IMR-90 (cell line): ENCODE measurements around the gene ARSA. TPM values are rescaled to one million over a fixed set of nuclear protein-coding genes. Genes with fewer than 3 reads are reported as not detected.

Source experiments
- ATAC-seq: fragments of 200-7000 bp; cut with Tn5 transposase; 2 replicates; pipeline ENCODE4 v1.9.1; 2020; ENCODE audit warnings: low read depth, mild to moderate bottlenecking, moderate library complexity
- BruUV-seq: library from RNA; stranded (reverse); fragments of 400-500 nt; replicated peaks from 2 replicates; lab custom pipeline; 2021; lab: Mats Ljungman, UMichigan
- CTCF ChIA-PET: fragments of 300-600 bp; formaldehyde crosslinking; extraction: SDS; loops from one replicate; lab custom pipeline; 2021; ENCODE audit warnings: antibody characterized with exemption; lab: Yijun Ruan, JAX
- POLR2A ChIA-PET: fragments of 300-600 bp; sonication (Branson Sonifier 250); formaldehyde crosslinking; loops from one replicate; lab custom pipeline; 2022; ENCODE audit warnings: antibody characterized with exemption; ENCODE audit not compliant: unreplicated experiment; lab: Charles Lee
- DNase-seq: peaks from one replicate; pipeline ENCODE4 v3.0.0; 2013
- H2AFZ ChIP-seq: replicated peaks from 2 replicates; pipeline ENCODE3; 2013; ENCODE audit warnings: low read length, mild to moderate bottlenecking; ENCODE audit not compliant: poor library complexity
- H2AK5ac ChIP-seq: 2 replicates; pipeline ENCODE4 v1.6.1; 2013; ENCODE audit warnings: low read depth, low read length, inconsistent platforms
- H2AK9ac ChIP-seq: replicated peaks from 2 replicates; pipeline ENCODE3; 2013; ENCODE audit warnings: mild to moderate bottlenecking, low read depth, low read length, moderate library complexity; ENCODE audit not compliant: poor library complexity
- H2BK120ac ChIP-seq: 2 replicates; pipeline ENCODE4 v1.6.1; 2013; ENCODE audit warnings: low read depth, low read length, inconsistent platforms
- H2BK15ac ChIP-seq: 3 replicates; pipeline ENCODE4 v1.6.1; 2013; ENCODE audit warnings: low read depth, low read length, inconsistent platforms
- H2BK20ac ChIP-seq: 2 replicates; pipeline ENCODE4 v1.6.1; 2013; ENCODE audit warnings: low read depth, mild to moderate bottlenecking, inconsistent platforms, low read length, moderate library complexity
- H2BK5ac ChIP-seq: 2 replicates; pipeline ENCODE4 v1.6.1; 2013; ENCODE audit warnings: mild to moderate bottlenecking, low read depth, low read length, inconsistent platforms; ENCODE audit not compliant: poor library complexity, severe bottlenecking
- H3K14ac ChIP-seq: replicated peaks from 2 replicates; pipeline ENCODE4 v1.6.1; 2013; ENCODE audit warnings: low read depth, low read length, inconsistent platforms
- H3K18ac ChIP-seq: 2 replicates; pipeline ENCODE4 v1.6.1; 2013; ENCODE audit warnings: low read depth, low read length, control low read depth
- H3K23ac ChIP-seq: 2 replicates; pipeline ENCODE4 v1.6.1; 2013; ENCODE audit warnings: low read depth, low read length, inconsistent platforms
- H3K27ac ChIP-seq: 2 replicates; pipeline ENCODE4 v1.5.1; 2013; ENCODE audit warnings: mild to moderate bottlenecking, control low read depth, low read length; ENCODE audit not compliant: insufficient read depth
- H3K27me3 ChIP-seq: 2 replicates; pipeline ENCODE4 v1.6.1; 2013; ENCODE audit warnings: low read length; ENCODE audit not compliant: control insufficient read depth, insufficient read depth
- H3K36me3 ChIP-seq: 2 replicates; pipeline ENCODE4 v1.6.1; 2013; ENCODE audit warnings: low read length, mixed read lengths; ENCODE audit not compliant: control insufficient read depth, insufficient read depth
- H3K4ac ChIP-seq: 2 replicates; pipeline ENCODE4 v1.6.1; 2013; ENCODE audit warnings: low read depth, low read length, inconsistent platforms
- H3K4me1 ChIP-seq: 2 replicates; pipeline ENCODE4 v1.6.1; 2013; ENCODE audit warnings: low read length, mixed read lengths; ENCODE audit not compliant: control insufficient read depth, insufficient read depth
- H3K4me2 ChIP-seq: 2 replicates; pipeline ENCODE4 v1.6.1; 2013; ENCODE audit warnings: low read depth, mild to moderate bottlenecking, control low read depth, low read length, moderate library complexity
- H3K4me3 ChIP-seq: 2 replicates; pipeline ENCODE4 v1.5.1; 2013; ENCODE audit warnings: low read depth, mild to moderate bottlenecking, control low read depth, low read length, moderate library complexity; ENCODE audit not compliant: insufficient read depth
- H3K56ac ChIP-seq: 2 replicates; pipeline ENCODE4 v1.6.1; 2013; ENCODE audit warnings: low read length, inconsistent platforms; ENCODE audit not compliant: insufficient read depth; ENCODE audit errors: extremely low read depth
- H3K79me1 ChIP-seq, 2 experiments: 2 replicates each; pipeline ENCODE4 v1.6.1; 2013; ENCODE audit warnings: low read length in 2 of 2, inconsistent platforms in 1 of 2, low read depth in 1 of 2
- H3K9ac ChIP-seq: 2 replicates; pipeline ENCODE4 v1.6.1; 2013; ENCODE audit warnings: low read depth, low read length, control low read depth
- H3K9me1 ChIP-seq: 2 replicates; pipeline ENCODE4 v1.6.1; 2013; ENCODE audit warnings: low read length, inconsistent platforms; ENCODE audit not compliant: insufficient read depth
- H3K9me3 ChIP-seq: 2 replicates; pipeline ENCODE4 v1.6.1; 2013; ENCODE audit warnings: low read length; ENCODE audit not compliant: control insufficient read depth, insufficient read depth
- H4K20me1 ChIP-seq: 2 replicates; pipeline ENCODE4 v1.6.1; 2013; ENCODE audit warnings: low read length, inconsistent platforms; ENCODE audit not compliant: insufficient read depth
- H4K5ac ChIP-seq: 2 replicates; pipeline ENCODE4 v1.6.1; 2013; ENCODE audit warnings: mild to moderate bottlenecking, low read depth, low read length, control low read depth
- H4K8ac ChIP-seq, 2 experiments: 2 replicates each; pipeline ENCODE4 v1.6.1; 2013; ENCODE audit warnings: low read depth in 2 of 2, low read length in 2 of 2, control low read depth in 1 of 2, inconsistent platforms in 1 of 2
- H4K91ac ChIP-seq: 2 replicates; pipeline ENCODE4 v1.6.1; 2013; ENCODE audit warnings: low read depth, low read length, inconsistent platforms; ENCODE audit not compliant: insufficient read depth
- BHLHE40 ChIP-seq: fragments of 150-350 bp; IDR thresholded peaks from 2 replicates; pipeline ENCODE4 v1.6.1; 2016; ENCODE audit warnings: mild to moderate bottlenecking, low read depth, low read length
- CEBPB ChIP-seq: IDR thresholded peaks from 2 replicates; pipeline ENCODE4 v1.6.1; 2012; ENCODE audit warnings: low read depth, low read length, improper control_type of control experiment
- CHD1 ChIP-seq: IDR thresholded peaks from 2 replicates; pipeline ENCODE4 v1.6.1; 2012; ENCODE audit warnings: low read depth, low read length, improper control_type of control experiment
- CTCF ChIP-seq: conservative IDR thresholded peaks from 2 replicates; pipeline ENCODE4 v1.5.1; 2012; ENCODE audit warnings: mild to moderate bottlenecking, low read depth, low read length, improper control_type of control experiment
- ELK1 ChIP-seq: fragments of 150-350 bp; IDR thresholded peaks from 2 replicates; pipeline ENCODE4 v1.6.1; 2016; ENCODE audit warnings: low read depth, mild to moderate bottlenecking, low read length, moderate library complexity, borderline replicate concordance
- FOS ChIP-seq: fragments of 150-350 bp; IDR thresholded peaks from 2 replicates; pipeline ENCODE4 v1.6.1; 2016; ENCODE audit warnings: low read depth, low read length
- NFE2L2 ChIP-seq: fragments of 150-350 bp; IDR thresholded peaks from 2 replicates; pipeline ENCODE4 v1.6.1; 2016; ENCODE audit warnings: low read depth, mild to moderate bottlenecking, low read length
- RAD21 ChIP-seq: IDR thresholded peaks from 2 replicates; pipeline ENCODE4 v1.6.1; 2012; ENCODE audit warnings: low read length, improper control_type of control experiment
- USF2 ChIP-seq: fragments of 150-350 bp; IDR thresholded peaks from 2 replicates; pipeline ENCODE4 v1.6.1; 2017; ENCODE audit warnings: mild to moderate bottlenecking, antibody characterized with exemption, low read length, low read depth
- WGBS, 2 experiments: methylation state at CpG; one replicate each; pipeline versions ENCODE4 v1.1.5 to v1.1.7; 2013; ENCODE audit warnings: missing lambda C conversion rate in 2 of 2; ENCODE audit not compliant: insufficient read length in 1 of 2; ENCODE audit errors: extremely low coverage in 2 of 2; 5-methylcytosine and 5-hydroxymethylcytosine counted together
- dilution Hi-C: fragments of 300-500 bp; cut with HindIII; formaldehyde crosslinking; loops from one replicate; pipeline ENCODE4 v1.14.3; 2018; ENCODE audit warnings: low sequenced_read_pairs; ENCODE audit not compliant: unreplicated experiment
- in situ Hi-C: fragments of 300-500 bp; cut with MboI; formaldehyde crosslinking; loops from 3 replicates; pipeline ENCODE4 v1.14.3; 2019; ENCODE audit warnings: low sequenced_read_pairs, inconsistent platforms, mixed read lengths
- intact Hi-C: fragments of 100-400 bp; cut with micrococcal nuclease; formaldehyde crosslinking; loops from 2 replicates; pipeline ENCODE4 v1.10.0; 2022
- polyA plus RNA-seq, 3 experiments: library from polyadenylated mRNA; depleted of rRNA; stranded (reverse); fragments of >200 nt; gene quantifications; 2 replicates each; pipeline ENCODE4 v1.2.3, GENCODE V29; 2012; ENCODE audit warnings: low replicate concordance in 1 of 3
- total RNA-seq: library from RNA; depleted of rRNA; stranded (reverse); fragments of >200 nt; gene quantifications from 2 replicates; pipeline ENCODE4 v1.2.3, GENCODE V29; 2012

Gene ARSA
- total and polyA plus RNA-seq, 2 of the 4 experiments (the other 2 are of a cell fraction), result 3.4 to 24.2 TPM

GRCh38 chr22:50633771-50634170 is 5.8 kb upstream of the ARSA start:
- Histone ChIP-seq H2BK120ac (no peak overlapping the region), H2AK5ac (no peak overlapping the region), H3K4ac (no peak overlapping the region), H4K91ac (no peak overlapping the region), H2AK9ac (no peak overlapping the region), H2BK5ac (no peak overlapping the region), H3K9me3 (no peaks in the 10 kb centered on the region), H2BK20ac (no peak overlapping the region), H3K36me3 (no peaks in the 10 kb centered on the region), H3K9me1 (peaks cover 2% of the 10 kb centered on the region), H3K18ac (no peak overlapping the region), H3K27me3 (peaks cover 13% of the 10 kb centered on the region), H4K5ac (no peak overlapping the region), H4K8ac (no peak overlapping the region), H3K4me1 (peaks cover 2% of the 10 kb centered on the region; the same call in 1 of the 2 replicates), H3K4me2 (no peak overlapping the region), H2BK15ac (no peak overlapping the region), H3K14ac (no peak overlapping the region), H3K9ac (no peak overlapping the region), H3K79me1 (peaks cover 2% of the 10 kb centered on the region in 2 experiments; a peak in 2 of 4 replicates), H3K23ac (no peak overlapping the region), H2AFZ (no peak overlapping the region), H3K27ac (no peak overlapping the region), H3K4me3 (no peak overlapping the region), H3K56ac (no peak overlapping the region), H4K20me1 (0 out of 2 replicates have a peak, but pooled peaks cover 1% of the 10 kb centered on the region)
- BruUV-seq, result no TSS peak
- DNase-seq, result no peak
- POLR2A ChIA-PET, result no interaction called here
- TF ChIP-seq CHD1 (no peak), CEBPB (no peak), BHLHE40 (no peak), FOS (no peak), CTCF (no peak), USF2 (no peak), ELK1 (no peak), RAD21 (no peak), NFE2L2 (no peak)
- intact Hi-C loops (no loop called here), in situ Hi-C loops (no loop called here), dilution Hi-C loops (no loop called here)
- WGBS, 2 experiments, result 54% methylated on average over 2 of the region's 11 CpGs; no CpG with 5 or more reads in 1 of the 2 experiments
- CTCF ChIA-PET, result no interaction called here
- ATAC-seq, result no peak
